22Rv1 (cell line): ENCODE results near the gene GBP7.

ENCODE experiments used
- ZFX ChIP-seq: fragments of 450-650 bp; IDR thresholded peaks from 2 replicates; pipeline ENCODE4 v1.6.1; 2017; ENCODE audit warnings: antibody characterized with exemption, borderline replicate concordance
- TF ChIP-seq, protein P1 (sequence below): fragments of 450-650 bp; IDR thresholded peaks from 2 replicates; pipeline ENCODE4 v1.5.1; 2017; ENCODE audit warnings: mild to moderate bottlenecking

GRCh38 chr1:89174491-89174890 is 1.3 kb downstream of the GBP7 start:
- TF ChIP-seq, protein P1, sequence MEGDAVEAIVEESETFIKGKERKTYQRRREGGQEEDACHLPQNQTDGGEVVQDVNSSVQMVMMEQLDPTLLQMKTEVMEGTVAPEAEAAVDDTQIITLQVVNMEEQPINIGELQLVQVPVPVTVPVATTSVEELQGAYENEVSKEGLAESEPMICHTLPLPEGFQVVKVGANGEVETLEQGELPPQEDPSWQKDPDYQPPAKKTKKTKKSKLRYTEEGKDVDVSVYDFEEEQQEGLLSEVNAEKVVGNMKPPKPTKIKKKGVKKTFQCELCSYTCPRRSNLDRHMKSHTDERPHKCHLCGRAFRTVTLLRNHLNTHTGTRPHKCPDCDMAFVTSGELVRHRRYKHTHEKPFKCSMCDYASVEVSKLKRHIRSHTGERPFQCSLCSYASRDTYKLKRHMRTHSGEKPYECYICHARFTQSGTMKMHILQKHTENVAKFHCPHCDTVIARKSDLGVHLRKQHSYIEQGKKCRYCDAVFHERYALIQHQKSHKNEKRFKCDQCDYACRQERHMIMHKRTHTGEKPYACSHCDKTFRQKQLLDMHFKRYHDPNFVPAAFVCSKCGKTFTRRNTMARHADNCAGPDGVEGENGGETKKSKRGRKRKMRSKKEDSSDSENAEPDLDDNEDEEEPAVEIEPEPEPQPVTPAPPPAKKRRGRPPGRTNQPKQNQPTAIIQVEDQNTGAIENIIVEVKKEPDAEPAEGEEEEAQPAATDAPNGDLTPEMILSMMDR = no peak
- no peak for TF ChIP-seq ZFX
